Embryonic facial prominence (tissue), 1 donor: ENCODE measurements around the gene ST3GAL5.
"Not testable (repeated sequence)": the region's sequence is repeated elsewhere in the genome, so short reads cannot be mapped to it uniquely, and the experiment has no call there.

Experiments used
- DNase-seq: peaks from one replicate; pipeline ENCODE4 v3.0.0-alpha.2; 2016; ENCODE audit errors: extremely low spot score

The ST3GAL5 gene

DNA sequence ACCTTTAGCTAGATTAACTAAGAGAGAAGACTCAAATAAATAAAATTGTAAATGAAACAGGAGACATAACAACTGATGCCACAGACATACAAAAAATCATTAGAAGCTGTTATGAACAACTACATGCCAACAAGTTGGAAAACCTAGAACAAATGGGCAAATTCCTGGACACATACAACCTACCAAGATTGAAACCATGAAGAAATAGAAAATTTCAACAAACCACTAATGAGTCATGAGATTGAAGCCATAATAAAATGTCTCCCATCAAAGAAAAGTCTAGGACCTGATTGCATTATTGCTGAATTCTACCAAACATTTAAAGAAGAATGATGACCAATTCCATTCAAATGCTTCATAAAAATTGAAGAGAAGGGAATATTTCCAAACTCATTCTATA, 54.3 kb downstream of the ST3GAL5 start:
- no peak for DNase-seq

DNA sequence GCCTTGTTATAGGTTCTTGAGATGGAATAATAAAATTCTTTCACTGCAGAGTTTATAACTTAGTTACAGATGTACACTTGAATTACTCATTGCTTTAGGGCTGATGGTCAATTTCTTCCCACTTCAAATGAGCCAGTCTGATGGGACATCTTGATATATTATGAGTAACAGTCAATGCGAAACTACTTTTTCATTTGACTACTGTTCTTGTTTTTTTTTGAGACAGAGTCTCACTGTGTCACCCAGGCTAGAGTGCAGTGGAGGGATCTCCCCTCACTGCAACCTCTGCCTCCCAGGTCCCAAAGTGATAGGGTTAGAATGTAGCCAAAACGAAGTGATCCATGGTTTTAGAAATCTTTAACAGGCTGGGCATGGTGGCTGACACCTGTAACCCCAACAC, 57.1 kb downstream of the ST3GAL5 start:
- DNase-seq, result no peak

DNA sequence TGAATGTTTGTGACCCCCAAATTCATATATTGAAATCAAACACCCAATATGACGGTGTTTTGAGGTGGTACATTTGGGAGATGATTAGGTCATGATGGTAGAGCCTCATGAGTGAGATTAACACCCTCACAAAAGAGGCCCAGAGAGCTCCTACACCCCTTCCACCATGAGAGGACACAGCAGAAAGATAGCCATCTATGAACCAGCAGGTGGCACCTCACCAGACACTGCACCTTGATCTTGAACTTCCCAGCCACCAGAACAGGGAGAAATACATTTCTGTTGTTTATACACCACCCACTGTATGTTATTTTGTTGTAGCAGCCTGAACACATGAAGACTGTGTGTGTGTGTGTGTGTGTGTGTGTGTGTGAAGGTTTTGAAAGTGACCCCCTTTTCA, 58.1 kb downstream of the ST3GAL5 start:
- DNase-seq, result no peak

DNA sequence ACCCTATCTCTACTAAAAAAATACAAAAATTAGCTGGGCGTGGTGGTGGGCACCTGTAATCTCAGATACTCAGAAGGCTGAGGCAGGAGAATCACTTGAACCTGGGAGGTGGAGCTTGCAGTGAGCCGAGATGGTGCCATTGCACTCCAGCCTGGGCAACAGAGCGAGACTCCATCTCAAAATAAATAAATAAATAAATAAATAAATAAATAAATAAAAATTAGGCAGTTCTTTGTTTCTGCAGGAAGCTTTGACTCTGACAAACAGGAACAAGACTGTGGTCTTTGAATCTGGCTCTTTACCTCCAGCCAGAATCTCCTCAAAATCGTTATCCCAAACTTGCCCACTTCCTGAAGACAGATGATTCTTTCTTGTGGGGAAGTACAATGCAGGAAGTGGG, 59.4 kb downstream of the ST3GAL5 start:
- not testable (repeated sequence) for DNase-seq

DNA sequence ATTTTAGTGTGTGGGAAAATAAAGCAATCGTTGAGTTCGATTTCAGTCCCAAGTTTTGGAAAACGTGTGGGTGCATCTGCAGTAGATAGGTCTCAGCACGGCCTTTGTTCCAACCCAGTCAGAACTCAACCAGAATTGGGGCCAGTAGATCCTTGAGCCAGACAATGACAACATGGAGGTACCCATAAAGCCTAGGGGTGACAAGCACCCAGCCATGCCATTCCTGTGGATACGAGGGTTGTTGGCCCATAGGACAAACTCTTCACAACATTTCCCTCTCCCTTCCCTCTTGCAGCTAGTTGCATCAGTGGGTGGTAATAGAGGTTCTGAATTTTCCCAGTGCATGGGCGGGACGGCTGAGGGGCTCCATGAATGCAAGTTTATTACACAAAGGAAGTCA, 60.1 kb downstream of the ST3GAL5 start:
- DNase-seq, result no peak

DNA sequence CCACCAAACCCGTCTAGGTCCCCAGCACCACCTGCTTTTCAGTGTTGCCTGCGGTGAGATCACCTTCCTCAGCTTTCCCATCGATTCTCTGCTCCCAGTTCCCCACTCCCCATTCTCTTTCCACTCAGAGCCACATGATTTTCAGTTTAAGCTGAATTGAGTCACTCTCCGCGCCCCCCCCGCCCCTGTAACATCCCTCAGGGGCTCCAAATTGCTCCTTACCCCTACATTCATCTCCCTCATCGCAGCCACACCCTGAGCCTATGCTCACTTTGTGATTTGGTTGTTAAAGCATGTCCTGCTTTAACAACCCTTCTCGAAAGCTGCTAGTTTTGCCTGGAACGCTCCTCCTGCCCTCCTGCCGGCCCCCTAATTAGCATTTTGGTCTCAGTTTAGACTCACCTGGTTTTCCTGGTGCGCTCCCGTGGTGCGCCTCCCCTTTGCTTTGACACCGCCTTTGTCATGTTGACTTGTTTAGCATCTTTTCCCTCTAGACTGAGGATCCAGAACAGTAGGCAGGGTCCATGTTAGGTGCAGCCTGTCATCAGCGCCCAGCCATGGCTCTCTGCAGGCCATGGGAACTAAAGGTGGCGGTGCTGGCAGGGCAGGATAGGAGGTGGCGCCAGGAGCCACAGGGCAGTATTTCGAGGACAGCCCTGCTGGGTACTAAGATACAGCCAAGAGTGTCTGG, 60.8 kb downstream of the ST3GAL5 start:
- no peak for DNase-seq

DNA sequence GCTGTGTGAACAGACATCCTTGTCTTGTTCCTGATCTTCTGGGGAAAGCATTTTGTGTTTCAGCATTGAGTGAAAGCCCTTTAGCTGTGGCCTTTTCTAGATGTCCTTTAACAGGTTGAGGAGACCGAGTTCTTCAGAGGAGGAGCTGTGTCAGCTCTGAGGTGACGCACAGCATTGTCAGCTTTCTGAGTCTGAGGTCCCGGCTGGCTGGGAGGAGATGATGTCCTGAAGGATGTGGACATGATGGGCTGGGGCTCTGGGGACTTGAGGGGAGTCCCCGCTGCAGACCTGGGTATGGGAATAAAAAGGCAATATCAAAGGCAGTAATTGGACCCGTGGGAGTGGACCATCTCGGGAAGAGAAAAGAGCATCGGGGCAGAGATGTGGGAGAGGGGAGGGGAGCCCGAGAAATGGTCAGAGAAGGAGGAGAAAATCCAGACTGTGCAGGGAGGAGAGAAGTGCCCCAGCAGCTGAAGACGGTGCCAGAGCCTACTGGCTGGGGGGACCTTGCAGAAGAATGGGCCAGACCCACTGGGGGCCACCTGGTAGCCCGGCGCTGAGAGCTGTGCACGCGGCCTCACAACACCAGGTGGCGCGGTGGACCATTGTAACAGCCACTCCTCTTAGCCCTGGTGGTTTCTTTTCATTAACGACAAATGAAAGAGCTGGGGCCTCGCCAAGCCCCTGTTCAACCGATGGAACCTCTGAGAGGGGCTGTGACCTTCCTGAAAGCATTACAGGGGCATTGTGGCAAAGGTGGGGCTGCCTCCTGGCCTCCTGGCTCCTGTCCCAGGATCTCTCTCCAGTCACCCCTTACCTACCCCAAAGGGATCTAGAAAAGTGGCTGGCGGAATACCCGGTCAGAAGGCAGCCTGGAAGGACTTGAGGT, 61.6 kb downstream of the ST3GAL5 start:
- DNase-seq, result peak; percentile 40

DNA sequence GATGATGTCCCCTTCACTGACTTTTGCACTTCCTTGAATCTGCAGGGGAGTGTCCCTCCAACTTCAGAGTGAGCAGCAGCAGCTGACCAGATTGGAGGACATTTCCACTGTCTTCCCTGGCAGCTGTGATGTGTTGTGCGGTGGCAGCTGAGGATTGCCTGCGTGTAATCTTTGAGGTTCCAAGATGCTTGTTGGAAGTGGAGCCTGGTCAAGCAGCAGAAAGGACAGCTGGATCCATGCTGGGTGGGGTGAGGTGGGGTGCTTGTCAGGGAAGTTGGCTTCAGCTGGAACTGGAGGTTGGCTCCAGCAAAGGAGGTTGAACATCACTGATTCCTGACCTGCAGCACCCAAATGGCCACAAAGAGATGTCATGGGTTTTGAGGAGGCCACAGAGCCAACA, 64.8 kb downstream of the ST3GAL5 start:
- no peak for DNase-seq

DNA sequence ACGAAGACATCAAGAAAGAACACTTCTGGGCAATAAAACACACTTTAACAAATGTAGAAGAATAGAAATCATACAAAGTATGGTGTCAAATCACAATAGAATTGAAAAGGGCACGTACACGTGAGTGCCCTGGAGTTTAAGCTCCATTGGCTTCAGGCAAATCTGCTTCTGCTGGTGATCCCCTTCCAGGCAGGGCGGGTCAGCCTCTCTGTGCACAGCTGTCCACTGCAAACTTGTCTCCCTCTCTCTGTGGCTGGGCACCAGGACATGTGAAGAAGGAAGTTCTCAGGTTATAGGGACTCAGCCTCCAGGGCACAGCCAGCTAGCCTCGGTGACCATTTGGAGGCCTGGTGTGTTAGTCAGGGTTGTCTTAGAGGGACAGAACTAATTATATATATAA, 66.0 kb downstream of the ST3GAL5 start:
- DNase-seq, result no peak

DNA sequence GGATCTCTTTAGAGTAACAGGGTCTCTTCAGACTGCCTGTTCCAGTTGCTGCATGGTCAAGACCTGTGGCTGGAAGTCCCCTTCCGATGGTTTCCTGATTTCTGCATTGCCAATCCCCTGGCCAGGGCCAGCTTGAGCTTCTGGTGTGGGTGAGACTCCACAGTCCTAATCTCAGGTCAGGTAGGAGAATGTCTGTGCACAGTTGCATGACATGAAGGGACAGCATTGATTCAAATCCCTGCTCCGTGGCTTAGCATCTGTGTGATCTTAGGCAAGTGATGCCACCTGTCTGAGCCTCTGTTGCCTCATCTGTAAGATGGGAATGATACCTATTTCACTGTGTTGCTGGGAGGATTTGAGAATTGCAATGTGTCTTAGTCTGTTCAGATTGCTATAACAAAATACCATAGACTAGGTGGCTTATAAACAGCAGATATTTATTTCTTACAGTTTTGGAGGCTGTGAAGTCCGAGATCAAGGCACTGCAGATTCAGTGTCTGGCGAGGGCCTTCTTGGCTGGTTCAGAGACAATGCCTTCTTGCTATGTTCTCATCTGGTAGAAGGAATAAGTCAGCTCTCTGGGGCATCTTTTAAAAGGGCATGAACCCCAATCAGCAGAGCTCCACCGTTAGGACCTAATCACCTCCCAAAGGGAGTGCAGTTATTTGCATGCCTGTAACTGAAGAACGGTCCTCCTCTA, 68.8 kb downstream of the ST3GAL5 start:
- DNase-seq, result no peak

DNA sequence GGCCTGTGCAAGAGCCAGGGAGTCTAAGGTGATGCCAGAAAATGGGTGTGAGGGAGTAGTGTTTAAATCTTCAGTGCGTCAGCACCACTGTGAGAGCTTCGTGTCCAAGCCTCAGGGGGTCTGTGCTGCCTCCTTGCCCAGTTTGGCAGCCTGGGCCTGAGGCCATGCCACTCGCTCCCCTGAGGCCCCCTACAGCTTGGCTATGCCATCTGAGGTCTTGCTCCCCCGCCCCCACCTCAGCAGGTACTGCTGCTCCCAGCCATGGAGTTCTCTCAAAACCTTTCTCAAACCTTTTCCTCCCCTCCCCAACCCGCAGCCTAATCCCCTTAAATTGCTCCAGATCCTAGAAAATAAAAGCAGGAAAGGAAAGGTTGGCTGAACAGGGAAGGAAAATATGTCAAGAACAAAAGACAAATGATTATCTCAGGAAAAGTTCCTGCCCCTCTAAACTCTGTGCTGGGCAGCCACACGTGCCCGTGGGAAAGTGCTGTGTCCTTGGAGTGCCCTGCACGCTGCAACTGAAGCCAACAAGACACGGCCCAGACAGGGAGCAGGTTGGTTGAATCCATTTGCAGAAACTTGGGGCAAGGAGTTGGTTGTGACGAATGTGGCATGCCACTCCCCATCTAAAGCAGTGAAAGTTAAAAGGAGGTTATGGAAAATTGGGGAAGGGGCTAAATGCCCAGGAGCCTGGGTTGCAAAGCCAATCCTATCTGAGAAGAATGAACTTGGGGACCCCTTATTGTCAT, 73.8 kb downstream of the ST3GAL5 start:
- DNase-seq, result no peak

DNA sequence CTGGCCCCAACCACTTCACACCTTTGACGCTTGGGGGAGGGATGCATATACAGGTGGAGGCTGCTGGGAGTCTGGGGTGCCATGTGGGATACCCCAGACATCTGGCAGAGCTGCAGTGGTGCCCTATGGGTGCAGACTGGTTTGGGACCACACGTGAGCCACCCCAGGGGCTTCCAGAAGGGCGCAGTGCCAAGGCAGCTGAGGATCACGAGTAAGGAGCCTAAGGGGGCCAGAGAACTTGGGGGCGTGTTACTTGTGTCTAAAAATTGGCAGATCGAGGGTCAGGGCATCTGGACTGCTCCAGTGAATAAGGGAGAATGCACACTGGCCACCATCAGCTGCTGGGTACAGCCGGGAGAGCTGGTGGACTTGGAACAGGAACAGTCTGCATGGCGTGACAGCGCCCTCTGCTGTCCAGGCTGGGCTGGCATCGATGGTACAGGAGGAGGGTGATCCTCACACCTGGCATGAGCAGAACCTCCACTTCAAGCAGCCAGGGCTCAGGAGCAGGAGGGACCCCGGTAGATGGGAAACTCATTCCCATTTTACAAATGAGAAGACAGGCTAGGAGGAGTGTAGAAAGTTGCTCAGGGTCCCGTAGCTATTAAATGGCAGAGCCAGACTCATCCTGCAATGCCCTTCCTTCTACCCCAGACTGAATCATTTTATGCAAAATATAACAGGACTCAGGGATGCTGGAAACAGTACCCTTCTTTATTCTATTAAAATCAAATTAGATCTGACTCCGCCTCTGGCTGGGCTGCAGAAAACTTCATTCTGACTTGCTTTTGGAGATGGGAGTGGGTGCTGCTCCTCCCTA, 74.6 kb downstream of the ST3GAL5 start:
- peak; percentile 73 for DNase-seq

DNA sequence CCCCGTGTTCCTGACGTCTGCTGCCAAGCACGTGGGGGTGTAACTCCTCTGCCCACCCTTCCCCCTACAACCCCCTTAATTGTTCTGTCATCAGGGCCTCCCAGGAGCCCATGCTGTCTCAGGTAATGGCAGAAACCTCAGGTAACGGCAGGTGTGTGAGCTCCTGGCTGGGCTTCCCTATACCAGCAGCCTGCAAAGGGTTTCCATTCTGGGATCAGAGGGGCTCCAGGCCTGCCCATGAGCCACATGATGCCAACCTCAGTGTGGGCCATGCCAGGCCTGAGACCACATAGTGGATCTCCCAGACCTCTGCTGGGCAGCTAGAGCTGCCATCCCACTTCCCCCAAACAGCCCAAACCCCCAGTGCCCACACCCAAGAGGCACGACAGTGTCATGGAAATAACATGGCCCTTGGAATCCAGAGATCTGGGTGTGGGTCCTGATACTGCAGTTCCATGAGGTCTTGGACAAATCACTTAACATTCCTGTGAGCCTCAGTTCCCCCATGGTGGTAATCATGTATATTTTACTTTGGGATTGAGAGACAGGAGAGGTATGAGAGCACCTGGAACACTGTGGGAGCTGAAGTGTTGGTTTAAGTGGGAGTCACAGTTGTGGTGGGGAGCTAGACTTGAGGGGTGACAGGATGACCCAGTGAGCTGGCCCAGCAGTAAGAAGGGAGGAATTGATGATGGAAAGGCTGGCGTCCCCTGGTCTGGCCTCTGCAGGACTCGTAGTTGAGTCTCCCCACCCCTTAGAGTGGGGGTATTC, 75.4 kb downstream of the ST3GAL5 start:
- no peak for DNase-seq

DNA sequence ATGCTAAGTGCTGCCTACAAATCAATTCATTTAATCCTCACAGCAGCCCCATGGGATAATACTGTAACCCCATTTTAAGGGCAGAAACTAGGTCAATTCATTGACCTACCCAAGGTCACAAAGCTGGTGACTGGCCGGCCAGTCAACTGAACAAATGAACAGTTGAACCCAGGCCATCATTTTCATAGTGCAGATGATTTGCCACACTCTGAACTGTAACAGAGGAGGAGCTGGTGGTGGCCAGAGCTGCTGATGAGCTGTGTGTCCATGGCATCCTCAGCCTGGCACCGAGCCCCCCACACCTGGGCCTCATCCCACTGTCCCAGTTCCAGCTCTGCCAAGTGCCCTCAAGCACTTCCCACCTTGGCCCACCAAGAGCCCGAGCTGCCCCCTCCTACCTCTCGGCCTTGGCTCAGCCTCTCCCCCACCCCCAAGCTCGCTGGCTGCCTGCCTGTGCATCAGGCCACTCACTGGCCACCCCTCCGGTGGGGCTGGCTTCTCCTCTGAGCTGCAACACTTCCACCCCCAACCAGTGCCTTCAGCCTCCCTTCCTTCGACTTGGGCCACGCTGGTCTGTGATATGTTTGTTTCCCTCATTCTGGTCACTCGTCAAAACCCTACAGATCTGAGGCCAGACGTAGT, 76.6 kb downstream of the ST3GAL5 start:
- no peak for DNase-seq

DNA sequence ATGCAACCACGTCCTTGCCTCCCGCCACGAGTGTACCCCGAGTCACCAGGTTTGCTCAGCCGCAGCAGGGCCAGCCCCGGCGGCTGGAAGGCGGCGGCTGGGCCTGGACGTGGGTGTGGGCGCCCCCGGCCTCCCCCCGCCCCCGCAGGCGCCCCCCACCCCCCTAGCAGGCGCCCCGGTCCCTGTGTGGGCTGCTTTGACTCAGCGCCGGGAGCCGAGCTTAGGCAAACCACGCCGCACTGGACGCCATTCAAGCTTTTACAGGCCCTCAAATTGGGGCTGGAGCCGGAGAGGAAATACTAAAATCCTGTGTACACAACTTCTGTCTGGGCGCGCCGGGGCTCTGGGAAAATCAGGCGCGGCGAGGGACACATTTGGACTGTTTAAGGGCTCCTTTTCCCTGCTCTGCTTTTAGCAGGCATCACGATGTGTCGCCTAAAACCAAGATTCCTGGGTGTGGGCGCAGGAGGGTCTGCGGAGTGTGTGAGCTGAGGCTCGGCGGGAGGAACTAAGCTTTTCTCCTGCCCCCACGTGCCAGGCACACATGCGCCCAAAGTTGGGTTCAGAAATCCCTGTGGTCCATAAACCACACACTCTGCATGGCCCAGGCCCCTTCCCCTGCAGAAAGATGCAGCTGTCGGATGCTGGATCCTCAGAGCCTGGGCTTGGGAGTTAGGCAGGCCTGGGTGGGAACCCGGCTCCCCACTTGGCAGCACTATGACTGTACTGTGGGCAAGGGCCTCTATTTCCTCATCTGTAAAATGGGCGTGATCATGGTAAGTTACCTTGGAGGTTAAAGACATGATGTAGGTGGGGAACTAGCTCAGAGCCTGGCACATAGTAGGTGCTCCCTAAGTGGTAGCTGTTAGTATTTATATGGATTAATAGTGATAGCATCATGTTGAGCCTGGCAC, 77.4 kb downstream of the ST3GAL5 start:
- peak; percentile 34 for DNase-seq

DNA sequence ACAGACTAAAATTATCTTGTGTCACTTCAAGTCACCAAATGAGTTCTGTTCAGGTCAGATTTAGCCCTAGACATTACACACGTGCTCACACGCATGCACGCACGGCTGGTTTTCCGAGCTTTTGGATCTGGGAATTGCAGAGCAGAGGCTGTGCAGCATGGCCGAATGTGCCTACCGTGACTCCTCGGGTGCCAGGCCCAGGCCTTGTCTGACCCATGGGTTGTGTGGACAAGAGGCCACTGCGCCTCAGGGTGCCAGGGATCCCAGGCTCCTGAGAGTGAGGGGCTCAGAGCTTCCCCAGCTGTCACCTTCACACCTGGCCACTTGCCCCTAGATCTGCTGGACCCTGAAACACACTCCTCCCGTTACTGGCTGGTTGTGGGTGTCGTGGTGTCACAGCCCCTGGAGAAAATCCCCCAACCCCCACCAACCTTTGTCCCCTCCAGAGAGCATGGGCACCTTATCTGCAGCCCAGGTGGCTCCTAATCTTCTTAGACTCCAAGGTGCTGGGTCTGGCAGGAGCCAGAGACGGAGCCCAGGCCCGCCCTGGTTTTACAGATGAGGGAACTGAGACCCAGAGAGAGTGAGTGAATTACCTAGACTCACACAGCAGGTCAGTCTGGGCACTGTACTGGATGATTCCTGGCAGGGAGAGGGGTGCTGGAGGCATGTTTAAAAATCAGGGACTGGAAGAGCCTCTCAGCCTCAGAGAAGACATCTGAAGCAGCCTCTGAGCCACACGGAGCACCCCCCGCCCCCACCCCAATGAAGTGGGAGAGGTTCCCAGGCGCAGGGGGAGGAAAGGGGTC, 78.2 kb downstream of the ST3GAL5 start:
- no peak for DNase-seq

DNA sequence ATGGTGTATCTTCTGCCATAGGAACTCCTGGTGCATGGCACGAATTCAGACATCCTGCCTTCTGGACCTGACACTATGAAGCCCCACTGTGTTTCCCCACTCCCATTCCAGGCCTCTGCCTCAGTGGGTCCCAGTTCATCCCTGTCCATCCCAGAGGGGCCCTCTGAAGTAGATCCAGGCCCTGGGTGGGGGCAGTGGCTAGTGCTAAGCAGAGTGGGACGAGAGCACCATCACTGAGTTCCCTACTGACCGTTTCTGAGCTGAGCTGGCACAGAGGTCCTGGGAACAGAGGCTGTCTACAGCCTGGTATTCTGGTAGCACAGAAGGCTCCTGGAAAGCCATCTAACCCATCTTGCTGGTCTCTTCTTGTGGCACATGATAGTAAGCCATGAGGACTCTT, 81.0 kb downstream of the ST3GAL5 start:
- no peak for DNase-seq
